ENCODE data around the gene SPDYE16. TPM values are rescaled to one million over a fixed set of nuclear protein-coding genes. Genes with fewer than 3 reads are reported as not detected.
"Not testable (repeated sequence)": the region's sequence is repeated elsewhere in the genome, so short reads cannot be mapped to it uniquely, and the experiment has no call there.

The SPDYE16 gene
- not detected in 2 replicates for total RNA-seq

DNA sequence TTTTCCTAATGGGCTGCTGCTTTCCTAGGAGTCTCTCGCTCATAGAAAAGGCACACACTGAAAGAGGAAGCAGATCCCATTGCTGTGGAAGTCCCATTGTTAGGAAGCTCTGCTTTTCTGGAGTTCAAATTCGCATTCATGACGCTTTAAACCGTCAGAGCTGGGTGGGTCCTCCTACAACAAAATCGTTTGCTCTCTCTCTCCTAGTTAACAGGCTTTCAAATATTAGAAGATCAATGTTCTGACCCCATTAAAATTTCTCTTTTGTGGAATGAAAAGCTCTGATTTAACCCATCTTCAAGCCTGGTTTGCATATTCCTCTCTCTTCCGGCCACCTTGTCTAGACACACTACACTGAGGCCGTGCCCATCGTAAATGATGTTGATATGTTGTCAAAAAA lies at the start of gene SPDYE16:
Gene SPDYE16, minus strand, starts transcription at position 101 of the 400 bp plus-strand sequence. CDS start 1,838 bp downstream, outside the sequence.
- H3K4me3 ChIP-seq (ENCODE audit: low read depth, low read length); DNase-seq (ENCODE audit: low read depth): not testable (repeated sequence)

DNA sequence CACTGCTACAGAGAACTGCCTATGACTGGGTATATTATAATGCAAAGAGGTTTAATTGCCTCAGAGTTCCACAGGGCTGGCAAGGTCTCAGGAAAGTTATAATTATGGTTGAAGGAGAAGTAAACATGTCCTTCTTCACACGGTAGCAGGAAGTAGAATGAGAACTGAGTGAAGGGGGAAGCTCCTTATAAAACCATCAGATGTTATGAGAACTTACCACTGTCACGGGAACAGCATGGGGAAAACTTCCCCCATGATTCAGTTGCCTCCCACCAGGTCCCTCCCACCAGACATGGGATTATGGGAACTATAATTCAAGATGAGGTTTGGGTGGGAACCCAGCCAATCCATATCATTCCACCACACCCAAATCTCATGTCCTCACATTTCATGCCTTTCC lies 49.6 kb upstream of the SPDYE16 start:
- not testable (repeated sequence) for DNase-seq (ENCODE audit: low read depth)

DNA sequence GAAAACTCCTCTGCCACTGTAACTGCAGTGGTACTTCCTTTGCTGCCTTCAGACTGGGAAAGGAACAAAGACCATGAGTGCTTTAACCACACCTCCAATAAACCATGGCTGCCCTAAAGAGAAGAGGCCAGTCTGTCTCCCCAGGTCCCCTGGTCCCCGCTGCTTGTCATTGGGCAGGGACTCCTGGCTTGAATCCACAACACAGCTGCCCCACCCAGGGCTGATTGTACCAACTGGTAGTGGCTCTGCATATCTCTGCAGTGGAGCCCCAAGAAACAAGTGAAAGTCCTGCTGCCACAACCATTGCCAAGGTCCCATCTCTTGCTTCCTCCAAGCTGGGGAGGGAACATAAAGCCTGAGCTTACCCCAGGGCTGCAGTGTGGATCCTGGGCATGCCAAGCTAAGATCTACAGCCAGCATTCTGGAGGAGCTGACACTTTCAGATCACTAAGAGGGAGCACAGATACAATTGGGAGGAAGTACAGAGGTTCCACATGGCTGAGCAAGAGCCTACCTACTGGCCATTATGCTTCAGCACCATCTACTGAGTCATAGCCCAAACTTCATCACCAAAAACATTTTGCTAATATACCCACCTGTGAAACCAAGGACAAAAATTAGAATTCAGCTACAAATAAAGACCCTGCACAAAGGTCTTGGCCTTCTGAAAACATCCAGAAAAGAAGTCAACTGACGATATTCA lies 48.7 kb upstream of the SPDYE16 start:
- not testable (repeated sequence) for DNase-seq (ENCODE audit: low read depth); H3K4me3 ChIP-seq (ENCODE audit: low read depth, low read length)

More for the DNA sequence above, 49.6 kb upstream of the SPDYE16 start:
- not testable (repeated sequence) for H3K4me3 ChIP-seq (ENCODE audit: low read depth, low read length)

GRCh38 chr7:76591033-76591432 lies 47.9 kb upstream of the SPDYE16 start:
- not testable (repeated sequence) for H3K4me3 ChIP-seq (ENCODE audit: low read depth, low read length); DNase-seq (ENCODE audit: low read depth)

DNA sequence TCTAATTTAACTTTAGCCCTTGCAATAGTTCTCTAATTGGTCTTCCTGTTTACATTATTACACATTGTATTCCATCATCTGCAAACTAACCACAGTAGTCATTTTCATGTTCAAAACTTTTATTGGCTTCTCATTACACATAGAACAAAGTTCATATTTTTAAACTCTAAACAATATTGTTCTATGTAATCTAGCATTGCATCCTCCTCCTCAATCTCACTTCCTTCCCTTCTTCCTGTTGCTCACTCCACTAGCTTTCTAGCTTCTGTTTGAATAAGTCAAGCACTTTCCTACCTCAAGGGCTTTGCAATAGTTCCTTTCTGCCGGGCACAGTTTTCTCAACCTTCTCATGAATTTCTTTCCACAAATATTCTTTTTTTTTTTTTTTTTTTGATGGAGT lies 45.5 kb upstream of the SPDYE16 start:
- not testable (repeated sequence) for DNase-seq (ENCODE audit: low read depth); H3K4me3 ChIP-seq (ENCODE audit: low read depth, low read length)

GRCh38 chr7:76586585-76587315 lies 43.7 kb upstream of the SPDYE16 start:
- not testable (repeated sequence) for DNase-seq (ENCODE audit: low read depth); H3K4me3 ChIP-seq (ENCODE audit: low read depth, low read length)

GRCh38 chr7:76583636-76584281 lies 40.7 kb upstream of the SPDYE16 start:
- not testable (repeated sequence) for DNase-seq (ENCODE audit: low read depth); H3K4me3 ChIP-seq (ENCODE audit: low read depth, low read length)

- not testable (repeated sequence) for H3K4me3 ChIP-seq (ENCODE audit: low read depth, low read length); DNase-seq (ENCODE audit: low read depth)
Observed at GRCh38 chr7:76582848-76583631, 39.9 kb upstream of the SPDYE16 start.

DNA sequence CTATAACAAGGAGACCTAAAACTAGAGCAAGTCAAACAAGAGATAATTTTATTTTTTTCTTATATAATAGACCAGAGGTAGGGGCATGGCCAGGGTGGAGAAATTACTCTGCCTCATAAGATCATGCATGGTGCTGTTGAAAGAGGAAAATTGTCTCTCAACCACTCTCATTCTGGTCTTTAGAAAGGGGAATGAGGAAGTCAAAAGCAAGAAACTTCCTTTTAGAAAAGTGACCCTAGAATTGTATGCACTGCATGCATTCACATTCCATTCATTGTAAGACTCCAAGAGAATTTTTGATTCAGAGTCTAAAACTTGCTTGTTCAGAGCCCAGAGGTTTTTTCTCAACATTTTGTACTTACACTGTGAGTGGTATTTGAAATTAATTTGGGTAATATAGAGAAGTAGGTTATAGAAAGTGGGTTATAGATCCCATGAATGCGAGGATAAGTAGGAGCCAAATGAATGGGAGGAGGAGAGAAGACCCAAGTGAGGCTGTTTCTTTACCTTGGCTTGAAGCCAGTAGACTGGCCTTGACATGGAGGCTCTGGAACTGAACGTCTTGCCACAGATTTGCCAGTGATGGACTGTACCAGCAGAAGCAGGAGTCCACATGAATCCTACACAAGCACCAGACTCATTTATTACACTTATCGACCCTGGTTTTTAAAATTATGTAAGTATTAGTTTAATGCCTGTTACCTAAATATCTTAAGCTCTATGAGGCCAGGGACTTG lies 33.0 kb upstream of the SPDYE16 start:
- not testable (repeated sequence) for H3K4me3 ChIP-seq (ENCODE audit: low read depth, low read length); DNase-seq (ENCODE audit: low read depth)

DNA sequence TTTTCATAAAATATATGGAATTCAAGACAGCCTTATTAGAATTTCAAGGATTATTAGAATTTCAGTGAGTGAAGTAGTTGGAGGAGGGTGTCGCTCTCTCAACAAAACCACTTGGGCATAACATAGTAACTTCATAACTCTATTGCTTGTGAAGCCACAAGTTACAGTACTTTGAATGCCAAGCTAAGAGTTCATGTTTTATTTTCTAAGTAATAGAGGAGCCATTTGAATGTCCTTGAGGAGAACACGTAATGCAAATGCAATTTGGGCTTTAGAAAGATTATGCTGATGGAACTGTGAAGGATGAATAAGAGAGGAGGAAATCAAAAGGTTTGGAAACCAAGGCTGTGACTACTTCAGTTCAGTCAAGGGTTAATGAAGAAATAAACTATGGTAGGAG lies 32.3 kb upstream of the SPDYE16 start:
- DNase-seq (ENCODE audit: low read depth); H3K4me3 ChIP-seq (ENCODE audit: low read depth, low read length): not testable (repeated sequence)

DNA sequence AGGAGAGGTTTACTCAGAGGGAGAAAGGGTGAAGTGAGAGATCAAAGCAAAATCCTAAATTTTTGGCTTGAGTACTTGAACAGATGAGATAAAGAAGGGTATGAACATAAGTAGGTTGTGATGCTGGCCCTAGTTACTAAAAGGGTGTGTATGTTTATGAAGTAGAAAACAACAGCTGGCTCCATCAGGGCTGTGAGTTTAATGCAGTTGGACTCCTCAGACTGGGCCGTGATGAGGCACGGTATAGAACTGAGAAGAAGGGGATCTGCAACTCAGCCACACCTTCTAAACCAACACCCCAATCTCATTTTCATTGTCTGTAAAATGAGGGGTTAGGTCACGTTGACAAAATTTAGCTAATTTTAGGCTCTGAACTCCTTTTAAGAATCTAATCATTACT lies 29.2 kb upstream of the SPDYE16 start:
- H3K4me3 ChIP-seq (ENCODE audit: low read depth, low read length); DNase-seq (ENCODE audit: low read depth): not testable (repeated sequence)

- DNase-seq (ENCODE audit: low read depth); H3K4me3 ChIP-seq (ENCODE audit: low read depth, low read length): not testable (repeated sequence)
Observed at GRCh38 chr7:76570324-76570775, 27.3 kb upstream of the SPDYE16 start.

GRCh38 chr7:76568742-76569141 lies 25.6 kb upstream of the SPDYE16 start:
- DNase-seq (ENCODE audit: low read depth); H3K4me3 ChIP-seq (ENCODE audit: low read depth, low read length): not testable (repeated sequence)

GRCh38 chr7:76567753-76568152 lies 24.7 kb upstream of the SPDYE16 start:
- not testable (repeated sequence) for H3K4me3 ChIP-seq (ENCODE audit: low read depth, low read length); DNase-seq (ENCODE audit: low read depth)

DNA sequence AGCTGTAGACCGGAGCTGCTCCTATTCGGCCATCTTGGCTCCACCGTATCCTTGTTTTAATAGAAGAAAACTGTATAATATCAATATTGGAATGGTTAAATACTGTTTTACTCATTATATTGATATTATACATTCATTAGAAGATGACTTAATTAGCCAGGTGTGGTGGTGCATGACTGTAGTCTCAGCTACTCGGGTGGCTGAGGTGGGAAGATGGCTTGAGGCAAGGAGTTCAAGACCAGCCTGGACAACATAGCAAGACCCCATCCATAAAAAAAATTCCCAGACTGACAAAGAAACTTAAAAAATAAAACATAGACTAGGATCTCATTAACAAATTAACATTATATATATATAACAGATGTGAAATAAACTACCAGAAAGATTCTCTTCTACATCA lies 24.2 kb upstream of the SPDYE16 start:
- not testable (repeated sequence) for DNase-seq (ENCODE audit: low read depth); H3K4me3 ChIP-seq (ENCODE audit: low read depth, low read length)

DNA sequence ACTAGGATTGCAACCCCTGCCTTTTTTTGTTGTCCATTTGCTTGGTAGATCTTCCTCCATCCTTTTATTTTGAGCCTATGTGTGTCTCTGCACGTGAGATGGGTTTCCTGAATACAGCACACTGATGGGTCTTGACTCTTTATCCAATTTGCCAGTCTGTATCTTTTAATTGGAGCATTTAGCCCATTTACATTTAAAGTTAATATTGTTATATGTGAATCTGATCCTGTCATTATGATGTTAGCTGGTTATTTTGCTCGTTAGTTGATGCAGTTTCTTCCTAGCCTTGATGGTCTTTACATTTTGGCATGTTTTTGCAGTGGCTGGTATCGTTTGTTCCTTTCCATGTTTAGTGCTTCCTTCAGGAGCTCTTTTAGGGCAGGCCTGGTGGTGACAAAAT lies 21.9 kb upstream of the SPDYE16 start:
- not testable (repeated sequence) for H3K4me3 ChIP-seq (ENCODE audit: low read depth, low read length); DNase-seq (ENCODE audit: low read depth)

GRCh38 chr7:76561342-76561741 lies 18.2 kb upstream of the SPDYE16 start:
- H3K4me3 ChIP-seq (ENCODE audit: low read depth, low read length); DNase-seq (ENCODE audit: low read depth): not testable (repeated sequence)

GRCh38 chr7:76560157-76560556 lies 17.1 kb upstream of the SPDYE16 start:
- H3K4me3 ChIP-seq (ENCODE audit: low read depth, low read length); DNase-seq (ENCODE audit: low read depth): not testable (repeated sequence)

Data from epithelial cell of proximal tubule (primary cell).